Suprapubic skin (tissue), 4 donors: ENCODE data around the gene B3GALNT1. TPM values are rescaled to one million over a fixed set of nuclear protein-coding genes. Genes with fewer than 3 reads are reported as not detected.

ENCODE experiments used
- DNase-seq, 2 donors: peaks; one replicate each; pipeline ENCODE4 v3.0.0-alpha.2; 2019; ENCODE audit warnings: low spot score in 2 of 2
- H3K27ac ChIP-seq: fragments of 200-600 bp; sonication (generic); one replicate; pipeline ENCODE4 v1.5.1; 2019
- H3K27me3 ChIP-seq: fragments of 200-600 bp; sonication (generic); one replicate; pipeline ENCODE4 v1.5.1; 2019
- H3K36me3 ChIP-seq: fragments of 200-600 bp; sonication (generic); one replicate; pipeline ENCODE4 v1.5.1; 2019
- H3K4me1 ChIP-seq: fragments of 200-600 bp; sonication (generic); one replicate; pipeline ENCODE4 v1.5.1; 2019
- H3K4me3 ChIP-seq: fragments of 200-600 bp; sonication (generic); one replicate; pipeline ENCODE4 v1.5.1; 2019; ENCODE audit warnings: mild to moderate bottlenecking
- H3K9me3 ChIP-seq: fragments of 200-600 bp; sonication (generic); one replicate; pipeline ENCODE4 v1.5.1; 2019
- CTCF ChIP-seq, 2 donors: fragments of 200-600 bp in 1 of 2; fragments of 450-650 bp in 1 of 2; sonication (generic) in 1 of 2; IDR thresholded peaks; one replicate each; pipeline ENCODE4 v1.5.1; 2016 to 2019; ENCODE audit warnings: antibody characterized with exemption in 2 of 2, mild to moderate bottlenecking in 1 of 2, moderate library complexity in 1 of 2
- EP300 ChIP-seq: sonication (generic); formaldehyde crosslinking; IDR thresholded peaks from one replicate; pipeline ENCODE4 v1.6.1; 2017; ENCODE audit warnings: antibody characterized with exemption
- POLR2A ChIP-seq, 2 donors: fragments of 450-650 bp; IDR thresholded peaks; one replicate each; pipeline ENCODE4 v1.6.1; 2017; ENCODE audit warnings: antibody characterized with exemption in 2 of 2, mild to moderate bottlenecking in 2 of 2, moderate library complexity in 2 of 2
- POLR2AphosphoS5 ChIP-seq, 3 donors: sonication (generic); formaldehyde crosslinking; IDR thresholded peaks; one replicate each; pipeline ENCODE4 v1.6.1; 2017; ENCODE audit warnings: antibody characterized with exemption in 3 of 3
- WGBS: methylation state at CpG from one replicate; pipeline ENCODE4 v1.1.5; 2018; 5-methylcytosine and 5-hydroxymethylcytosine counted together
- total RNA-seq, 4 donors: library from RNA; depleted of rRNA; stranded (reverse); fragments of >200 nt; gene quantifications; one replicate each; pipeline ENCODE4 v1.1.0, GENCODE V29; 2016

B3GALNT1 gene
- total RNA-seq, 4 donors from 2014 or later: 3.4 to 8.1 (median 6.7) TPM

GRCh38 chr3:161101609-161102008 lies 3.5 kb downstream of the B3GALNT1 start:
- Histone ChIP-seq H3K27ac (no peak overlapping the region), H3K4me1 (peaks cover 6% of the 10 kb centered on the region), H3K4me3 (no peak overlapping the region), H3K27me3 (no peaks in the 10 kb centered on the region), H3K9me3 (no peaks in the 10 kb centered on the region), H3K36me3 (peaks cover 11% of the 10 kb centered on the region)
- 85% methylated on average over 3 of the region's 3 CpGs for WGBS
- TF ChIP-seq EP300 (no peak), CTCF (IDR thresholded peaks at IDR 0.05) (no peak), POLR2A (IDR thresholded peaks at IDR 0.05) (no peak), POLR2AphosphoS5 (IDR thresholded peaks at IDR 0.05) (no peak)
- DNase-seq: no peak

- Histone ChIP-seq H3K4me1 (peaks cover 5% of the 10 kb centered on the region), H3K27me3 (no peaks in the 10 kb centered on the region), H3K9me3 (no peaks in the 10 kb centered on the region), H3K4me3 (no peak overlapping the region), H3K36me3 (peaks cover 11% of the 10 kb centered on the region), H3K27ac (no peak overlapping the region)
- TF ChIP-seq POLR2AphosphoS5 (IDR thresholded peaks at IDR 0.05) (no peak), EP300 (no peak), POLR2A (IDR thresholded peaks at IDR 0.05) (no peak), CTCF (IDR thresholded peaks at IDR 0.05) (no peak)
- DNase-seq: no peak
- WGBS: 90% methylated on average over 6 of the region's 6 CpGs
These were observed 4.2 kb downstream of the B3GALNT1 start for GRCh38 chr3:161100994-161101393.

DNA sequence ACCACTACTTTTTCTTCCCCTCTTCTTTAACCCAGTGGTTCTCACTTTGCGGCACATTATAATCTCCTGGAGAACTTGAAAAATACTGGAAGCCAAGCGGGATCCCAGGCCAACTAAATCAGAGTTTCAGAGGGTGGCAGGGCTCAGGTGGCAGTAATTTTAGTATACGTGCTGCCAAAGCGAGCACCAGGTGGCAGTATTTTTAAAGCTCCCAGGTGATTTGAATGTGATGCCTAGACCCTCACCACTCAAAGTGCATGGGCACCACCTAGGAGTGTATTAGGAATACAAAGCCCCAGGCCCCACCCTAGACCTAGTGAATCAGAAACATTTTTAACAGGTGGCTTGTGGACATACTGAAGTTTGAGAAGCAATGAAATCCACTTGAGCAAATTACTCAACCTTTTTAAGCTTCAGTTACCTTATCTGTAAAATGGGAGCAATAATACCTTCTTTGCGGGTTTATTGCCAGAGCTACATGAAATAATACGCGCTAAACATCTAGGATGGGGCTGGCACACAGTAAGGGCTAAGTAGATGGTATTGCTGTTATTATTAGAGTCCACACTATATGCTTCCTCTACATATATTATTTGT lies 8.3 kb downstream of the B3GALNT1 start:
- H3K4me1 ChIP-seq: no peaks in the 10 kb centered on the region
- H3K9me3 ChIP-seq: no peaks in the 10 kb centered on the region
- H3K36me3 ChIP-seq: peaks cover 11% of the 10 kb centered on the region
- no peak overlapping the region for H3K4me3 ChIP-seq
- TF ChIP-seq POLR2AphosphoS5 (IDR thresholded peaks at IDR 0.05): no peak
- no peak for TF ChIP-seq POLR2A (IDR thresholded peaks at IDR 0.05)
- TF ChIP-seq EP300: no peak
- TF ChIP-seq CTCF (IDR thresholded peaks at IDR 0.05): no peak
- no peak for DNase-seq
- H3K27me3 ChIP-seq: no peaks in the 10 kb centered on the region
- WGBS: 72% methylated on average over 7 of the region's 7 CpGs
- no peak overlapping the region for H3K27ac ChIP-seq

GRCh38 chr3:161093895-161094294 lies 11.3 kb downstream of the B3GALNT1 start:
- H3K36me3 ChIP-seq: no peaks in the 10 kb centered on the region
- TF ChIP-seq CTCF (IDR thresholded peaks at IDR 0.05) (no peak), POLR2AphosphoS5 (IDR thresholded peaks at IDR 0.05) (no peak), POLR2A (IDR thresholded peaks at IDR 0.05) (no peak), EP300 (no peak)
- H3K27ac ChIP-seq: no peak overlapping the region
- H3K4me3 ChIP-seq: no peak overlapping the region
- no peak for DNase-seq
- H3K9me3 ChIP-seq: no peaks in the 10 kb centered on the region
- no peaks in the 10 kb centered on the region for H3K27me3 ChIP-seq
- H3K4me1 ChIP-seq: no peaks in the 10 kb centered on the region

DNA sequence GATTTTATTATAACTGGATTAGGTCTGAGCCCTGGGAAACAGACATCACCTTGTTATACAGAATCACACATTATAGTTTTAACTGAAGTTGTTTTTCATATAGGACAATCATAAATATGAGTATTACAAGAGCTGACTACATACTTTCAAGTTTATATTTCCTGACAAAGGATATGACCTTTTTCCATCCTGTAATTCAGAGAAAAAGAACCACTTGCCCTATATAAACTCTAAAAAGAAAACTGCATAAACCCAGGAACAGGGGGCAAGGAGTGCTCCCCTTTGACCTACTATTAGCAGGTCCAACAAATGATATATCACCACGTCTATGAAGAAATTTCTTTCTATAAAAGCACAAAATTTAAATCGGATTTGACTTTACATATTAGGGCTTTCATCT lies 20.9 kb downstream of the B3GALNT1 start:
- H3K9me3 ChIP-seq: no peaks in the 10 kb centered on the region
- WGBS: 72% methylated on average over 2 of the region's 2 CpGs
- H3K27me3 ChIP-seq: no peaks in the 10 kb centered on the region
- H3K36me3 ChIP-seq: peaks cover 14% of the 10 kb centered on the region
- H3K4me3 ChIP-seq: no peak overlapping the region
- DNase-seq: no peak
- peaks cover 3% of the 10 kb centered on the region for H3K4me1 ChIP-seq
- H3K27ac ChIP-seq: no peak overlapping the region
- TF ChIP-seq CTCF (IDR thresholded peaks at IDR 0.05): no peak
- no peak for TF ChIP-seq POLR2A (IDR thresholded peaks at IDR 0.05)
- TF ChIP-seq EP300: no peak
- no peak for TF ChIP-seq POLR2AphosphoS5 (IDR thresholded peaks at IDR 0.05)
